ENCODE data around the gene CDH22.

DNA sequence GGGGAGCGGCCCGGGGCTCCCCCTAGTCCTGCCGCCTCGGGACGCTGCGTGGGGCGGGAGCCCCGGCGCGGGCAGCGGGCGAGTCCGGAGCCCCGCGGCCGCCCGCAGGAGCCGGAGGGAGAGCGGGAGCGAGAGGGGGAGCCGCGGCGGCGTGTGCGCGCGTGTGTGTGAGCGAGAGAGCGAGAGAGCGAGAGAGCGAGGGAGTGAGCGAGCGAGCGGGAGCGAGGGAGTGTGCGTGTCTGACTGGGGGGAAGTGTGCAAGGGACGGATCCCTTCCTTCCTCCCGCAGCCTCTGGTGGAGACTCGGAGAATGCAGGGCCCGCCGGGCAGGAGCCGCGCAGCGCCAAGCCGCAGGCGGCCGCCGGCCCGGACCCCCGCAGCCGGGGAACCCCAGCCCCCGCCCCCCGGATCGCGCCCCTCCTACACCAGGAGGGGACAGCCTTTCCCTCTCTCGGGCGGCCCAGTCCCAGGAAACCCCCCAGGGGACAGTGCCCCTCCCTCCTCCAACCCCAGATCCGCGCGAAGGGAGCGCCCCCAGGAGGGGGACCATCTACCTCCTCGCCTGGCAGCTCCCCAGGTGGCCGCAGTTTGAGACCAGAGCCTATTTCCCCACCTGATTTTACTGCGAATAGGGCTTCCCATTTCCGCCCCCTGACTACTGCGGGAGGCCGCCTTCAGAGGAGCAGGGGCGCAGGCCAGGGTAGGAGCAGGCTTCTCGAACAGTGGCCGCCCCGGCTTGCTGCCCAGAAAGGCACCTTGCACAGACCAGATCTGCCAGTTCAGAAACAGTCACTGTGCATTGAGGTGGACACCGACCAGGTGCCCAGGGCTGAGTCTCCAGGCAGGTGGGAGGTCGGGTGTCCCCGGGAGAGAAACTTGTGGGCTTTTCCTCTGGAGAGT lies at the start of gene CDH22:
- no peak for TF ChIP-seq POLR2A (IDR thresholded peaks at IDR 0.05)
- TF ChIP-seq, protein P1, sequence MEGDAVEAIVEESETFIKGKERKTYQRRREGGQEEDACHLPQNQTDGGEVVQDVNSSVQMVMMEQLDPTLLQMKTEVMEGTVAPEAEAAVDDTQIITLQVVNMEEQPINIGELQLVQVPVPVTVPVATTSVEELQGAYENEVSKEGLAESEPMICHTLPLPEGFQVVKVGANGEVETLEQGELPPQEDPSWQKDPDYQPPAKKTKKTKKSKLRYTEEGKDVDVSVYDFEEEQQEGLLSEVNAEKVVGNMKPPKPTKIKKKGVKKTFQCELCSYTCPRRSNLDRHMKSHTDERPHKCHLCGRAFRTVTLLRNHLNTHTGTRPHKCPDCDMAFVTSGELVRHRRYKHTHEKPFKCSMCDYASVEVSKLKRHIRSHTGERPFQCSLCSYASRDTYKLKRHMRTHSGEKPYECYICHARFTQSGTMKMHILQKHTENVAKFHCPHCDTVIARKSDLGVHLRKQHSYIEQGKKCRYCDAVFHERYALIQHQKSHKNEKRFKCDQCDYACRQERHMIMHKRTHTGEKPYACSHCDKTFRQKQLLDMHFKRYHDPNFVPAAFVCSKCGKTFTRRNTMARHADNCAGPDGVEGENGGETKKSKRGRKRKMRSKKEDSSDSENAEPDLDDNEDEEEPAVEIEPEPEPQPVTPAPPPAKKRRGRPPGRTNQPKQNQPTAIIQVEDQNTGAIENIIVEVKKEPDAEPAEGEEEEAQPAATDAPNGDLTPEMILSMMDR (IDR thresholded peaks at IDR 0.05): peak in 9 of 12 donors; percentile 12 to 61 (median 36)
